Measurements from ENCODE around the gene ISX.
"Not testable (repeated sequence)": the region's sequence is repeated elsewhere in the genome, so short reads cannot be mapped to it uniquely, and the experiment has no call there.

Gene ISX

DNA sequence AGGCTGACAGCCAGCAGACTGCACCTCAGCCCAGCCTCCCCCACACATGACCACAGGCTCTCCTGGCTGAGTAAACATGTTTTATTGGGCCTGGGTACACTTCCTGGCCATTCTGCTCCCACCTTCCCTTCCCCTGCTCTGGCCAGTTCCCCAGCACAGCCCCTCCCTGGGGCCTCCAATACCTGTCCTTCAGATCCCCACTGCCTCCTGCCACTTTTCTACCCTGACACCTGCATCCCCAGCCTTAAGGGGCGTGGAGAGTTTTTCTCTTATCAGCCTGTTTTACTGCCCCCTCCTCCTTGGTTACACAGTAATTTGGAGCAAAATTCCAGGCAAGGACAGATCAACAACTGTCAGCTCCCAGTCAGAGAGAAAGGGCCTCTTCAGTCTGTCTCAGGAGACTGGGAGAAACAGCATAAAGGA, at the start of gene ISX:
Gene ISX, plus strand, starts transcription at position 363 of the 423 bp plus-strand sequence. CDS start 930 bp downstream, outside the sequence.
- no peak for DNase-seq

DNA sequence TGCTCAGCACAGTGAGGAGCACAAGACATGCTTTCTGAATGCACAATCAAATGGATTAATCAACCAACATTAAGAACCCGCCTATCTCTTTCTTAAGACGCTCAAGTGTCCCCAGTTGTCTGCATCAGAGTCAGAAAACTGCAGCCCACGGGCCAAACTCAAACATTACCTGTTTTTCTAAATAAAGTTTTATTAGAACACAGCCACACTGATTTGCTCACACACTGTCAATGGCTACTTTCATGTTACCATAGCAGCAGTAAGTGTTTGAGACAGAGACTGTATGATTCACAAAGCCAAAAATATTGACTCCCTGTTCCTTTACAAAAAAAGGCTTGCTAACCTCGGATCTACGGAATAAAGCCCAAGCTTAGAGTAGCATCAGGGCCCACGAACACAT, 49.0 kb upstream of the ISX start:
- no peak for DNase-seq

DNA sequence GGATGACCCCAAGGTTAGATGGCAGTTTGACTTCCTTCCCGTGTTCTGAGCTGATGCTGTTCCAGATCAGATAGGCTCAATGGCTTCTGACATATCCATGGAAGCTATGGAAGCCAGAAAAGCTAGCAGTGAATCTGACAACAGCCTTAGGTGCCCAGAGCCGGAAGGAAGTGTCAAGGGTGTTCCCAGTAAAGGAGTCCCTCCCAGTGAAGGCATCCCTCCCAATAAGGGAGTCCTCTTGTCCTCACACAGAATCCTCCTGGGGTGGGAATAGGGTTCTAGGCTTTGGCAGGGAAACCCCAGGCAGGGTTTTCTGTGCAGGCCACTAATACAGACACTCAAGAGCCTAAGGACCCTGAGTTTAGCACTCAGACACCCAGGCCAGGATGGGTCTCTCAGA, 47.0 kb upstream of the ISX start:
- no peak for DNase-seq

DNA sequence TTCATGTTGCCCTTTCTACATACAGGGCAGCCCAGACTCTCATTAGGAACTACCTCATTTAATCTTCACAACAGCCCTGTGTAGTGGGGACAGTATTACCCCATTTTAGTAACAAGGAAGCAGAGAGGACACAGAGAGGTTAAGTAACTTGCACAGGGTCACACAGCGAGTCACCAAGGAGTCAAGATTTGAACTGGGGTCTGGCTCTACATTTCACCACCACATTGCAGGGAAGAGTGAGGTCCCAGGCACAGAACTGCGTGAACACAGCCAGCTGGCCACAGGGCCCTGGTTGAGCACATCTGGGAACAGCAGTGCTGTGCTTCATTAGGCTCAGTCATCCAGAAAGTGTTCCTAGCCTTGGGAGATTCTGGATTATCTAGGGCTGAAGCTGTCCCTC, 45.4 kb upstream of the ISX start:
- DNase-seq = no peak

DNA sequence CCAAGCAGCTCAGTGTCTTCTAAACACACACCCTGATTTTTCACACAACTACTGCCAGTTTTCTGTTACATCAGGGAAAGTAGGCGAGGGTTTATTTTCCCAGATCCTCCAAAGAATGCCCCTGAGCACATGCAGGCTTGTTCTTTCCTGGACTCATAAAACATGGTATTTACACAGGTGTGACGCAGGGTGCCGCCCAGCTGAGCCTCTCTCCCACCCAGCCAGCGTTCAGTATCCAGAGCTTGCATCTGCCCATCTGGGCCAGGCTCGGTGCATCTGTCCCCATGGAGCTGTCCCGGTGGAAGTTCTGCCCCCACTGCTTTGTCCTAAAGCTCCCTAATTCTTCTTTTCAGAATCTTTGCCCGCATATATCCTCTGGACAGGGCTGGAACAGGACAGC, 44.8 kb upstream of the ISX start:
- DNase-seq = no peak

DNA sequence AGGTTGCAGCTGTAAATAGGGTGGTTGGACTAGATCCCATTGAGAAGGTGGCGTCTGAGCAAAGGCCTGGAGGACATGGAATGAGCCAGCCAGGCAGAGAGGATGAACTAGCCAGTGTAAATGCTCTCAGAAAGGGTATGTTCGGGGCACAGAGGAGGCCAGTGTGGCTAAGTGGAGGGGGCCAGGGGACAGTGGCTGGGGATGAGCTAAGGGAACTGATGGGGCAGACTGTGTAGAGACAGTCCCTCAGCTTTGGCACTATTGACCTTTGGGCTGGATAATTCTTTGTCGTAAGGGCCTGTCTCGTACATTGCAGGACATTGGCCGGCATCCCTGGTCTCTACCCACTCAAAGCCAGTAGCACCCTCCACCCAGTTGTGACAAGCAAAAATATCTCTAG, 43.7 kb upstream of the ISX start:
- no peak for DNase-seq

DNA sequence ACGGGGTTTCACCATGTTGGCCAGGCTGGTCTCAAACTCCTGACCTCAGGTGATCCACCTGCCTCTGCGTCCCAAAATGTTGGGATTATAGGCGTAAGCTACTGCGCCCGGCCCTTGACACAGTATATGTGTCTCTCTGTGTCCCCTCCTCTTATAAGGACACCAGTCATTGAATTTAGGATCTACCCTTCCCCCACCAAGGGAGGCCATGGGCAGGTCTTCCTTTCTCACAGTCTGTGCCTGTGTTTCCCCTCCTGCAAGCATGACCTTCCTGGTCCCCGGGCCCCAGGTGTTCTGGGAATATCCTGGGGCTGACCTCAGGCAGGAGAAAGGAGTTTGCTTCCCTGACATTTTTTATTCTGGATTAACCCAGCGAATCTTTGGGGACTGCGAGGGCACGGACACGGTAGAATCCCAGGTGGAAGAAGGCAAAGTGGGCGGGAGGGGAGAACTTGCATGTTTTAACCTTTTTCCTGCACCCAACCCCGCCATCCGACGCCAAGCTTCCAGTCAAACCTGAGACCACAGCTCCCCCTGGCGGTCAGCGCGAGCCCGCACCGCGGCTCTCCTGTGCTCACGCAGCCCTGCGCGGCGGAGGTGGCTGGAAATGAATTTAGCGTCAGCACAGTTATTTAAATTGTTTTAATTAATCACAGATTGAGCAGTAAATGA, 42.1 kb upstream of the ISX start:
- DNase-seq = peak; percentile 45

DNA sequence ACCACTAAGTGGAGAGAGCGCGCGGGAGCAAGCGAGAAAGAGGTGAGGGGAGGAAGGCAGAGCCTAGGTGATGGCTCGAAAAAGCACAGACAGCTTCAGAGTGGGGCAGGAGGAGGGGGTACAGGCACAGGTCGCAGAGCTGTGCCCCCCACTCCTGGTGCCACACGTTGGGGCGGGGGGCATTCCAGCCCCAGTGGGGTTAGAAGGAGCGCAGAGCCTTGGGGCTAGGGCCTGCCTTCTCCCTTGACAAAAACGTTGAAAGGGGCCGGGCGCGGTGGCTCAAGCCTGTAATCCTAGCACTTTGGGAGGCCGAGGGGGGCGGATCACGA, 41.6 kb upstream of the ISX start:
- no peak for DNase-seq

DNA sequence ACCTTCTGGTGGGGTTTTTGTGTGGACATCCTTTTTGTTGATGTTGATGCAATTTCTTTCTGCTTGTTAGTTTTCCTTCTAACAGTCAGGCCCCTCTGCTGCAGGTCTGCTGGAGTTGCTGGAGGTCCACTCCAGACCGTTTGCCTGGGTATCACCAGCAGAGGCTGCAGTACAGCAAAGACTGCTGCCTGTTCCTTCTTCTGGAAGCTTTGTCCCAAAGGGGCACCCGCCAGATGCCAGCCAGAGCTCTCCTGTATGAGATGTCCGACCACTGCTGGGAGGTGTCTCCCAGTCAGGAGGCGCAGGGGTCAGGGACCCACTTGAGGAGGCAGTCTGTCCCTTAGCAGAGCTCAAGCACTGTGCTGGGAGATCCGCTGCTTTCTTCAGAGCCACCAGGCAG, 35.8 kb upstream of the ISX start:
- DNase-seq = not testable (repeated sequence)

DNA sequence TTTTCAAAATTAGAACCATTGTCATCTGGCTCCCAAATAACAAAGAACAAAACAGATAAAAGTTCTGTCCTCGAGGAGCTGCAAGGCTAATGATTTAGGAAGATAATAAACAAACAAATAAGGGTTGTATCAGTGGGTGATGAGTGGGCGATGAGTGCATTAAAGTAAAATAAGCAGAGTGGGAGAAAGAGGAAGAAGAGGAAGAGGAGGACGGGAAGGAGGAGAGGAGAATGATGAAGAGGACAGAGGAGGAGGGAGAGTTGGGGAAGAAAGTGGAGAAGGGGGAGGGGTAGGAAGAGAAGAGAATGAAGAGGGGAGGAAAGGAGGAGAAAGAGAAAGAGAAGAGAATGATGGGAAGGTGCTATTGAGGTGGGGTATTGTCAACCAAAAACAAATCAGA, 33.4 kb upstream of the ISX start:
- no peak for DNase-seq

DNA sequence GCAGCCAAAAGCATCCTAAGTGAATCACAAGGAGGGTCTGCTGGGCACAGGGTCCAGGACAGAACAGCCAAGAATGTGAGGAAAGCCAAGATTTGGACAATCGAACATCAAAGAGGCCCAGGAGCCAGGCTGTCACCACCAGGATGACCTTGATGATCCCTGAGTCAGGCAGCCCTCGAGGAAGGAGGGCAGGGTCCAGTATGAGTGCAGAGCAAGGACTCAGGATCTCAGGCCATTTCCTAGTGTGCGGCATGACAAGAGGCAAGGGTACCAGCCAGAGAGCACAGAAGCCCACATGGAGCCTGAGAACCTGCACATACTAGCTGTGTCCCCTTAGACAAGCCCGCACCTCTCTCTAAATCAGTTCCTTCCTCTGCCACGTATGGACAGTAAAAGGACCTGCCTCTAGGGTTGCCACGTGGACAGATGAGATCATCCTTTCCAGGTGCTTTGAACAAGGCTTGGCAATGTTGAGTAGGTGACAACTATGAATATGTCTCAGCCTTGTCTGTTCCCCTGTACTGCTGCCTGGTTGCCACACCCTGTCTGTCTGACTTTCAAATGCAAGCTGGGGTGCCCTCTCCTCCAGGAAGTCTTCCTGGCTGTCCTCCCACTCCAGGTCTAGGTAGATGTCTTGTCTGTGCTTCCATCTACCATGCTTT, 32.2 kb upstream of the ISX start:
- DNase-seq = no peak

DNA sequence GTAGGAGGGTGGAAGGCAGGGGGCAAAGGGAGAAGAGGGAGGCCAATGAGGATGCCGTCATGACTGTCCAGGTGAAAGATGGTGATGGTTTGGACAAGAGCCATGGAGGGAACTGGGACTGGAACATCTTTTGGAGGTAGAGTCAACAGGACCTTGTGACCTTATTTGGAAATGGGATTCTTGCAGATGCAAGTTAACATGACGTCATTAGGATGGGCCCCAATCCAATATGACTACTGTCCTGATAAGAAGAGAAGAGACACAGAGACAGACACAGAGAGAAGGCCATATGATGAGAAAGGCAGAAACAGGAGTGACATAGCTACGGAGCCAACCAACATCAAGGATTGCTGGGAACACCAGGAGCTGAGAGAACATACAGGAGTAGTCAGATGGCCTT, 31.0 kb upstream of the ISX start:
- DNase-seq = no peak

DNA sequence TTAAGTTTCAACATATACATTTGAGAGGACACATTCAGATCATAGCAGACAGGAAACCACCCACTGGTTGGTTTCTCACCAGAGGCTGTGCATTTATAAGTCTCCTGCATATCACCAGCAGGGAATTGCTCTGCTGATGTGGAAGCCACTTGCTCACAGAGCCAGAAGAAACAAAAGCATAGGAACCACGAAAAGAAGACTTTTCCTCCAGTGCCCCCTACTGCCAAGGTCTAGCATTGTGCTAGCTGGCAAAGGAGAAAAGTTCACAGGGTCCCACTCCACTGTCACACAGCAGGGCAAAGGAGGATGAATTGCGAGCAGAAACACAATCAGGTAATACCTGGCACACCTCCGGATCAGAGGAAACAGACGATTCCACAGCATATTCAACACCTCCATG, 28.9 kb upstream of the ISX start:
- DNase-seq = no peak

DNA sequence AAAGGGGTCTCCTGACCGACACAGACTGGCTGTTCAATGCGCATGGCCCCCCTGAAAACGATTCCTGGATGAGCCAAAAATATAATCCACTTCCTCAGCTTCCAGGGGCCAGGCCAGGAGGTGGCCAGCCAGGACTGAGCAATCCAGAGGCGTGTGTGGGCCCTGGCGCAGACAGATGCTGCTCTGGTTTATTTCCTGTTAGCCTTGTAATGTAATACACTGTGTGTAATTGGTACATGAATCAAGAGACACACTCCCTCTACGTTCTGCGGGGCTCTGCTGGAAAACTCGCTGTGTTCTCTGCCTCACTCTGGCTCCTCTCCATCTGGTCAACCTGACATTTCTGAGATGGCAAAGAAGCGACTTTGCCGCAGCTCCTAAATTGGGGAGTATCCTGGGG, 26.3 kb upstream of the ISX start:
- no peak for DNase-seq

DNA sequence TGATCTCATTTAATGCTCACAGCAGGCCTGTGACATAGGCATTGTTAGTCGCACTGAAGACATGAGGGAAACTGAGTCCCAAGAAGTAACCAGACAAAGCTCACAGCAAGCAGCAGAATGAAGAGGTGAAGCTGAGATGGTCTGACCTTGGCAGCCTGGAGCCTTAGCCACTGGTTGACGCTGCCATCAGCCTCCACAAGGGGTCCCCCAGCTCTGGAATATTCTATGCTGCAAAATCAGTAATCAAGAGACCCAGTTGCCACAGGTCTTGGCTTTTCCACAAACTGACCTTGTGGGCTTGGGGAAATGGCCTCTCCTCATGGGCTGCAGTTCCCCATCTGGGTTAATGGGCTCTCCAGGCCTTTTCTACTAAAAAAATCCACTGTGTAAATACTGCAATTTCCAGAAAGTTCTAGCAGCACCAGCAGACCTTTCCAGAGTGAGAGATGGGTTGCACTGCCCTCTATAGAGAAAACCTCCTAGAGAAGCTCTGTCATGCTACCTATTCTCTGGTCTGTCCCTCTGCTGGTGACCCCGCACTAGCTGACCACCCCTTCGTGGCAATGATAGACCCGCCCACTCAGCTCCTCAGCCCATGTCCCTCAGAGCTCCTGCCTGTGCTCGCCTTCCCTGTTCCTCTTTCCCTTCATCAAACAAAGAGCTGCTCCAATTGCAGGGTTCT, 22.6 kb upstream of the ISX start:
- DNase-seq = no peak

DNA sequence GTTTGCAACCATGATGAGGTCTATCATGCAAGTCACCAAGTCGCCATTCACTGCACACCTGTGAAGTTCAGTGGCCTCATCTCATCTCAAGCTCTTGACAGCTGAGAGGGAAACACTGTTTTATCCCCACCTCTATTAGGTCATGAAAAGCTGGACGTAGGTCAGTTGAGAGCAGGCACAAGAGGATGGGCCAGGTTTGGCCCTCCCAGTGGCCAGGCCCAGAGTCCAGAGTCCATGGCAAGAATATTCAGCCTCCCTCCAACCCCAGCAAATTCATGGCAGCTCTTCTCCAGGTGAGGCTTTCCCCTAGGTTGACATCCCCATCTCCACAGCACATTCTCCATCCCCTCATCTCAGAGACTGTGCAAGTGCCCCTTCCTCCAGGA, 22.0 kb upstream of the ISX start:
- no peak for DNase-seq

DNA sequence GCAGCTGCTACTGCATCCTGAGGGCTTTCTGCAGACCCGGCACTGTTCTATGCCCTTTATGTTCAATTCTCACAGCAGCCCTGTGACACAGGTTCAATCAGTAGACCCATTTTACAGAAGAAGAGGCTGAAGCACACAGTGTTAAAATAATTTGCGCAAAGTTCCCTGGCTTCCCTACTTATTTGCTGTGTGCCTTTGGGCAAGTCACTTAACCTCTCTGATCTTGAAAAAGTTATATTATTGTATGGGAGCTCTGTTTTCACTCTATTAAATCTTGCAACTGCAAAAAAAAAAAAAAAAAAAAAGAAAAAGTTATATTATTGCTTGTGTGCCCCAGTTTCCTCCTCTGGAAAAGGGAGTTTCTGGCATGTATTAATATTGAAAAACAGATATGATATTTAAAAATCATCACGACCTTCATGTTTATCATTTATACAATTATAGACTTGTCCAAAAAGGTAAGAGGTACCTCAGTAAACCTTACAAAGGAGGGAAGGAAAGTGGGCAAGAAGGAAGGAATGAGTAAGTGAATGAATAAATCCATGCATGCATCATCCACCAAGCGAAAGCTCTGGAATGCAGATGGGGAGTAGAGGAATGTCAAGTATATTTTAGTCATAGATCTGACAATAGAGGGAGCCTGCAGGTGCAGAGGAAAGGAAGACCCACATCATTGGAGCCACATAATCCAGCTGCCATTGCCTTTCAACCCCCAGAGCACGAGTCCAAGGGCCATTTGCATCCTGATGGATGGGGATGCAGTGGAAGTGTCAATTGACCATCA, 21.2 kb upstream of the ISX start:
- no peak for DNase-seq

DNA sequence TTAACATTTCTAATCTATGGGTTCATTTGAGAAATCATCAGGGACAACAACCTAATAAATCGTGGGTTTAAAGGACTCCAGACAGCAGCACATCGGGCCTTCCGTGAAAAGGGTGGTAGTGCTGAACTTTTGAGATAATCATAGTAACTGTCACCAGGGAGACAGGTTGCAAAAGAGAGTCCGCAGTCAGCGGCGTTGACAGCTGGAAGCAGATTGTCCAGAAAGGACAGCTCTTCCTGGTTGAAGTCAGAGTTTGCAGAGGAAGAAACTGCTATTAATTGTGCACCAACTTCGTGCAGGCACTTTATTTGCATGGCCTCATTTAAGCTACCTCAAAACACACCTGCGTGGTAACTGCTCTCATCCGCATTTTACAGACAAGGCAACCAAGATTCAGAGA, 20.5 kb upstream of the ISX start:
- no peak for DNase-seq

DNA sequence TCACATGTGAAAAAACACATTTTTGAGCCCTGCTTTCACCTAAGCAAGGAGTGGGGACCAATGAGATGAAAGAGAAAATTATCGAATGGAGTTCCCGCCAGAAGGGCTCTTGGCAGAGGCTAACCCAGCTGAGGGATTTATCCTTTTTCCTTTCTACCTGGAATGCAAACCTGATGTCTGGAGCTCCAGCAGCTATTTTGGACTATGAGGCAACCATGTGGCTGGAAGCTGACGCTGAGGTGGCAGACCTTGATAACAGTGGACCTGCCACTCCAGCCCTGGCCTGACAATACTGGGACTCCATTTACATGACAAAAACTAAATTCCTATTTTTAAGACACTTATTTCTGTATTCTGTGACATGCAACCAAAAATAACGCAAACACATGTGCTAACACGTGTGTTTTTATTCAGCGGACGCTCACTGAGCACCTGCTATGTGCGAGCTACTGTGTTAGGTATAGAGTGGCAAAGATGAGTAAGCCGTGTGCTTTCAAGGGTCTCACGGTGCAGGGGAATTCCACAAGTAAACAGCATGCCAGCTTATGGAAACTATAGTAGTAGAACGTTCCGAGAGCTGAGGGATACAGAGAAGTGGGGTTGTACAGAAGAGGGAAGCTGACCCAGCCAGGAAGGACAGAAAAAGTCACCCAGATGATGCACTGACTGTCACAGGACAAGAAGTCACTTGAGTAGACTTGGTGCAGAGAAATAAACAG, 19.1 kb upstream of the ISX start:
- DNase-seq = no peak

DNA sequence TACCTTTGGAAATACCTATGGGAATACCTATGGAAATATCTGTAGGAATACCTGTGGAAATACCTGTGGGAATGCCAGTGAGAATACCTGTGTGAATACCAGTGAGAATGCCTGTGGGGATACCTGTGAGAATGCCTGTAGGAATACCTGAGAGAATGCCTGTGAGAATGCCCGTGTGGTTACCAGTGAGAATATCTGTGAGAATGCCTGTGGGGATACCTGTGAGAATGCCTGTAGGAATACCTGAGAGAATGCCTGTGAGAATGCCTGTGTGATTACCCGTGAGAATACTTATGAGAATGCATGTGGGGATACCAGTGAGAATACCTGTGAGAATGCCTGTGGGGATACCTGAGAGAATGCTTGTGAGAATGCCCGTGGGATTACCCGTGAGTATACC, 15.9 kb upstream of the ISX start:
- DNase-seq = not testable (repeated sequence)

DNA sequence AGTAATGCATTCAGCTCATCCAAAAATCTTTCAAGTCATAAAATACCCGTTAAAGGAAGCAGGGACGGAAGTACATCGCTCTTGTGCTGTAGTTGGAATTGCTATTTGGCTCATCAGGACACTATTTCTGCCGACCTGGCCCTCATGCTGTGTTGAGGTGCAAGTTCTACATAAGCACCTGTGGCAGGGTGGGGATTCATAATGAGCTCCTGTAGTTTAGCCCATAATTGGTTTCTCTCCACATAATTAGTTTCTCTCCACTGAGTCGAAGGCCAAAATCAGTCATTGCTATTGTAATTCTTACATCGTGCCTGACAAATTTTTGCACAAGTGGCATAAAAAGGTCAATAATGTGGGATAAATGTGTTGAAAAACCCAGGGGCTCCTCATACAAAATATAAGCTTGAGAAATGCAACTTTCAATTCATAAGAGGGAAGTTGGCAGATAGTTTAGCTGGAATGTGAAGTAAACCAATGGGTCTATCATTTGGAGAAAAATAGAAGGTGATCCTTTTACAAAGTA, 14.9 kb upstream of the ISX start:
- no peak for DNase-seq

DNA sequence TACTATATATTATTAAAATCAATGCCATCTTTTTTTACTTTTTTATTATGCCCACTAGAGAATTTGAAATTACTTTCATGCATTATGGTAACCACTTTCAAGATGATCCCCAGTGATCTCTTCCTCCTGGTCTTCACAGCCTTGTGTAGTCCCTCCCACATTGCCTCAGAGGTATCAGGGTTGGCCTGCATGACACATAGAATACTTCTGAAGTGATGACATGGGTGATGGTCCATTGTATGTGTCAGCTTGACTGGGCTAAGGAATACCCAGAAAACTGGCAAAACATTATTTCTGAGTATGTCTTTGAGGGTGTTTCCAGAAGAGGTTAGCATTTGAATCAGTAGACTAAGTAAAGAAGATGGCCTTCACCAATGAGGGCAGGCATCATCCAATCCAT, 14.2 kb upstream of the ISX start:
- DNase-seq = no peak
